Ramos (cell line): ENCODE data around the gene LENEP.

Experiments used
- in situ Hi-C: fragments of 300-500 bp; cut with MboI; formaldehyde crosslinking; loops from one replicate; pipeline ENCODE4 v1.14.3; 2022; ENCODE audit warnings: low sequenced_read_pairs; ENCODE audit not compliant: unreplicated experiment

The LENEP gene

GRCh38 chr1:154996966-154997701 is 3.7 kb downstream of the LENEP start:
- in situ Hi-C loops, result no loop called here

GRCh38 chr1:154998201-154998780 is 4.9 kb downstream of the LENEP start:
- in situ Hi-C loops, result no loop called here

- in situ Hi-C loops, result no loop called here
These were observed 5.6 kb downstream of the LENEP start for GRCh38 chr1:154998818-154999570.

DNA sequence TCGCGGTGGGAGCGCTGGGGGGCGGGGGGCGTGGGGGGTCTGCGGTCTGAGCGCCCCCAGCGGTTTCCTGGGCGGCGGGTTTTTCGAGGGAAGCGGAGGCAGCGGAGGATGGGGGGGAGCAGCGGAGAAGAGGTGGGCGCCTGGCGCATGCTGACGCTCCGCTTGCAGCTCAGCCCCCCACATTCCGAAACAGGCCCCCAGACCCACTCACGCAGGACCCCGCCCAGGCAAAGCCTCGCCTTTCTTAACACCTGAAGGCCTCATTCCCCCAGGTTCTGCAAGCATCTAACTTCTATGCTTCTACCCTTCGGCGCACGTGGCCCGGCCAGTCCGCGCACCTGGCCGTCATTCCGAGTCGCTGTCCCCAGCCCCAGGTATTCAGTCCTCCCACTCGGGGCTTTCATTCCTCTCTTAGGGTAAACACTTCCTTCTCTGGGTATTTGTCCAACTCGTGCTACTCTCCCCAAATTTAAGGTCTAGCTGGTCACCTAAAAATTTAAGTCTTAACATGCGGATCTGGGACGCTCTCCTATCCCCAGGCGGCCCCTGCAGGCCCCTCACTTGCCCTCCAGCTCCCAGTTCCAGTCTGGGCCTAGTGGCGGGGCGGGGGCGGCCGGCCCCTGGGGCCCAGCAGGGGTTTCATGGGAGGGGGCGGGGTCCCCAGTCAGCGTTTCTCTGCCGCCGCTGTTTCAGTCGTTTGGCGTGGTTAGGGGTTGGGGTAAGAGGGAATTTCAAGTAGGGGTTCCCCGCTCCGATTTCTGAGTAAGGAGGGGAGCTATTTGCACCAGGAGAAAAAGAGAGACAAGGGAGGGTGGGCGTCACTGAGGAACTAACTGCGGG is 6.4 kb downstream of the LENEP start:
- in situ Hi-C loops, result no loop called here

DNA sequence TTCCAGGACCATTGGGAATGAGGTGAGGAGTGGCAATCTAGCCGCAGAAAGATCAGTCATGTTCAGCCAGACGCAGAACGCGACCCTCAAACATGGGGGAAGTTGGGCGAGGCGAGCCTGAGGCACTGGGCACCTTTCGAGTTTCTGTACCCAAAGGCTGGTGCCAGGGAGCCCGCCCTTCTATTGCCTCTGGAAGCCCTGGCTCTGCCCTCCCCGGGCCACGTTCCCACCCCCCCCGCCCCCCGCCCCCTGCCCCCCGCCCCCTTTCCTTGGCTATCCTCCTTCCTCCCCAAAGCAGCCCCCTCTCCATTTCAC is 7.0 kb downstream of the LENEP start:
- in situ Hi-C loops, result no loop called here

DNA sequence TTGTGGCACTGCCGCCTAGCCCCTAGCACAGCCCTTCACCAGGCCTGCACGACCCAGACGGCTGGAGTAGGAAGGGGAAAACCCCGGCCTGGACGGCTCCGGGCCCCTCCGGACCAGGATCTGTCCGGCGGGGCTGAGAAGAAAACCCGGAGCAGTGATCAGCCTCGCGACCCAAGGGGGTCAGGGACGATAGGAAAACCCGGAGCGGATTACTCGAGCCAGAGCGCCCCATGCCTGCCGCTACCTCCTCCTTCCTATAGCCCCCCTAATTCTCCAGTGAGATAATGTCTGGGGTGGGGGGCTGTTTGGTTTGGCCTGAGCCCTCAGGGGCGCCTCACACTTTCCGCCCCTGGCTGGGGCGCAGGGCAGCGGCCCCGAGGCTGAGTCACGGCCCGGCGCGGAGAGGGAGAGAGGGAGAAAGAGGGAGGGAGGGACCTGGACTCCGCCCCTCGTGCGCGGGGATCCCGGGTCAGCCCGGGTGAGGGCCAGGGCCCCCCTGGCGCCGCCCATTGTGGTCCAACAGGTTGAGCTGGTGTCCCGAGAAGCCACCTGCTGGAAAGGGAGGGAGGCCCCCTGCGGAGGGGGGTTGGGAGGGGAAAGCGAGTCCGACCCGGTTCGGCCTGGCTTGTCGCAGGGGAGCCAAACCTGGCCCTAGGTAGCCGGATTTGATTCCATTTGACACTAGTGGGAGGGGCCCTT is 7.5 kb downstream of the LENEP start:
- in situ Hi-C loops, result no loop called here

- in situ Hi-C loops, result no loop called here
These were observed 8.0 kb downstream of the LENEP start for GRCh38 chr1:155001425-155001674.

DNA sequence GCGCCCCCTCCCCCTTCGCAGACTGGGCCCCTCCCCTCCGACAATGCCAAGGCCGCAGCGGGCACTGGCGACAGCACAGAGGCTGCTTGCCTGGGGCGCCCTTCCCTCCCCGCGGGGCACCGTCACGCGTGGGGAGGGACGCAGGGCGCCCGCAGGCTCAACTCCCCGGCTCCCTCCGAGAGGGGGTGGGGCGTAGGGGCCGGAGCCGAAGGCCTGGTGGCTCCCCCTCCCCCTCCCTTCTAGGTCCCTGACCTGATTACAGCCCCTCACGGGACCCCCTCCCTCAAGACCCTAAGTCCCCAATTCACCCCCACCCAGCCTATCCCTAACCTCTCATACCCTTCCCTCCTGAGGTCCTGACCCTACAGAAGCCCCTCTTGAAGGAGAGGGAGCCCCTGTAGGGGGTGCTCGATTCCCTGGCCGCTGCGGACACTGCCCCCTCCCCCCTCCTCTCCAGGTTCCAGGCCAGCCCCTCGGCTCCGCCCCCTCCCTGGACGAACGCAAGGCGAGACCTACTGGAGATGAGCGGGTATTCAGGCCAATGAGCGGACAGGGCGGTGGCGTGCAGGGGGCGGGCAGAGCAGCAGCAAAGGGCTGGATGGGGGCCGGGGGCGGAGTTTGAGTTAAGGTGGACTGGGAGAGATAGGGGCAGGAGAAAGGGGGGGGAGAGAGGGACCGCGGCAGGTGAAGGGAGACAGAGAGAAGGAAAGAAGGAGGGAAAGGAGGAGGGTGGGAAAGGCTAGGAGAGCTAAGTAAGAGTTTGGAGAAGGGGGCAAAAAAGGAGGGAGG is 8.5 kb downstream of the LENEP start:
- in situ Hi-C loops, result no loop called here

DNA sequence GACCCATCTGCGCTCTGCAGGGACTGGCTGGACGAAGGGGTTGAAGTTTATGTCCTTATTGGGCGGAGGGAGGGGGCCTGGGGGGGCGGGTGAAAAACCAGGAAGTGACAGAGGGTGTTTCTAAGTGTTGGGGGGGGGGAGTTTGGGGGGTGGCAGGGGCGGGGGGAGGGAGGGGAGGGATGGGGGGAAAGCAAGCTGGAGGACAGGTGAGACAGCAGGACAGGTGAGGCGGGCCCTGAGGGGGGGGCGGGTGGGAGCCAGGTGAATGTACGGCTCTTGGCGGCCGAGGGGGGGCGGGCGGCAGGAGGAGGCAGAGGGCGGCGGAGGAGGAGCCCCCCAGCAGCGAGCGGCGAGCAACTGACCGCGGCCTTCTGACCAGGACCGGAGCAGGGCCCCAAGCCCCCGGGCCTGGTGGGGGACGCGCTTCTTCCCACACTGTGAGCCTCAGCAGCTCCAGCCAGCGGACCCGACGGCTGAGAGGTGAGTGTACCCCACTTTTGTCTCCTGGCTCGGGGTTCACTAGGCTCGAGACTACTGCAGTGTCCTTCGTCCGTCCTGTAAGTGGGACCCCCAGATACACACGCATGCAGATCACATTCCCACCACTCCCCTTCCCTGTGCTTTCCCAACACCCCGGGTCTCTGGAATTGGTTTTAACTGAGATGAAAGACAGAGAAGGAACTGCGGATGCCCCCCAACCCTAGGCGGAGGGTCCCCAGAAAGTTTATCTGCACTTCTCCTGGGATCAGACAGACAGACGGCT is 9.3 kb downstream of the LENEP start, which contains the start of gene ZBTB7B:
ZBTB7B (plus strand) TSS at position 339 of the 763 bp plus-strand sequence. CDS start 11,859 bp downstream, outside the sequence.
- in situ Hi-C loops, result no loop called here

DNA sequence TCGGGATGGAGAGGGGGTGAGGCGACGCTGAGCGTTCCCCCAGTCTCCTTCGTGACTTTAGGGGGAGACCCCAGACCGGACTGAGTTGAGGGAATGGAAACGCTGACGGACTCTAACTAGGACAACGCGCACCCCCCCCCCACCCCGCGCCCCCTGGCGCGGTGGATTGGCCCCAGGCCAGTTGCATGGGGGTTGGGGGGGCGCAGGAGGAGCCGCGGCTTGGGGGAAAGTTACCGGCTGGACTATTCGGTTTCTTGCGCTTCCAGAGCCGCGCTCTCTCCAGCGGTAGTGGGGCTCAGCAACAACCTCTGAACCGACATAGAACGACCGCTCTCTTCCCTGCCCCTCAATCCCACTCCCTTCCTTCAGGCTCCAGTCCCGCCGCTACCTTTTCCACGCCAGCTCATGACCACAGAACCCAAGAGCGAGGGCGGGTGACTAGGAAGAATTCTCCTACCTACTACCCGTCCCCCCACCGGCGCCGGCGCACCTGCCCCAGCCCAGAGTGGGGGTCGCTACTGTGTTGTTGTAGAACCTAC is 9.9 kb downstream of the LENEP start:
- in situ Hi-C loops, result no loop called here

- in situ Hi-C loops, result no loop called here
These were observed 10.5 kb downstream of the LENEP start for GRCh38 chr1:155003766-155004351.

DNA sequence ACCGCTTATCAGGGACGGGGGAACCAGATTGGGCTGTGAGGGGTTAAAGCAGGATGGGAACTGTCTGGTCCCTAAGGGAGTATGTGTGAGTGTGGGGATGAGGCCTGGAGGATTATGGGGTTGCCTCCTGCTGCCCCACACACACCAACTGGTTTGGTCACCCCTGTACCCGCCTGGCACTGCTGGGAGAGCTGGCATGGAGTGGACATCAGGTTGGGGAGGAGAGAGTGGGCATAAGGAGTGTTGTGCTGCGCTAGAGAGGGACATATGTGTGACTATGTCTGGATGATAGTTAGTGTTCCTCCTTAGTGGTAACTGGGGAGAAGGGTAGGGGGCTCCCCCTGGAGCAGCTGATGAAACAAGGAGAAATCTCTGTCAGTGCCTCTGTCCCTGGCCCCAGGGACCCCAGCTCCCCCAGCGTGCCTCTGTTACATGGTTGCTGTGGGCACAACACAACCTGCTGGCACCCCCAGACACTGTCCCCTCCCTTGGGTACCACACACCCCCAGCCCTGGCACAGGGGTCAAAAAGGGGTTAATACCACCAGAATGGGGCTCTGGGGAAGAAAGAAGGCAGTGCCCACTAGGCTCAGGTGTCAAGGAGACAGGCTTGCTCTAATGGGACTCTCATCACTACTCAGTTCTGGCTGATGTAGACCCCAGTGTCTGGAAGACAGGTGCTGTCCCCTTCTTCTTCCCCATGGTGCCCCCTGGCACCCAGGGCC is 11.1 kb downstream of the LENEP start:
- in situ Hi-C loops, result no loop called here

GRCh38 chr1:155005076-155006011 is 12.0 kb downstream of the LENEP start:
- in situ Hi-C loops, result no loop called here

GRCh38 chr1:155006601-155007101 is 13.3 kb downstream of the LENEP start:
- in situ Hi-C loops, result no loop called here

GRCh38 chr1:155007251-155007828 is 14.0 kb downstream of the LENEP start:
- in situ Hi-C loops, result no loop called here
